ENCODE results near the gene CALML5.

Gene CALML5

GRCh38 chr10:5534051-5534821 is 34.9 kb upstream of the CALML5 start:
- in situ Hi-C loops (cut with MboI; ENCODE audit: low sequenced_read_pairs): no loop called here

GRCh38 chr10:5533098-5533731 is 33.8 kb upstream of the CALML5 start:
- in situ Hi-C loops (cut with MboI; ENCODE audit: low sequenced_read_pairs): no loop called here

DNA sequence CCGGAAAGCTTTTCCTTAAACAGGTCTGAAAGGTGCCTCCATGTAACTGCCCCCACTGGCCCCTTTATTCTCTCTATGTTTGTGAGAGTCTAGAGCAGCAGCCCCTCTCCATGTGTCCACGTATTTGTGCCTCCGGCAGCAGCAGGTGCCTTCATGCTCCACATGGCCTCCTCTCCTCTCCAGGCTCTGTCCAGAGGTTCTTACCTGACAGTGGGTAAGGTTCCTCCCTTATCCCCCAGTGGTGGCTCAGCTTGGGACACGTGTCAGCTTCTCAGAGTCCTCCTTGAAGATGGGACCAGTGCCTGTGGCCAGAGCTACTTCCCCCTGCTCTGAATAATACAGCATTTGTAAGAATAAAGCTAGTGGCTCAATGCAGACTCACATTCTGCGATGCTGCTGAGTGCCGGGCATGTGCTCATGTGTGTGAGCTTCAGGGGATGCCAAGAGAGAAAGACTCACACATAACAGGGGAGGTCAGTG is 33.3 kb upstream of the CALML5 start:
- in situ Hi-C loops (cut with MboI; ENCODE audit: low sequenced_read_pairs): no loop called here

DNA sequence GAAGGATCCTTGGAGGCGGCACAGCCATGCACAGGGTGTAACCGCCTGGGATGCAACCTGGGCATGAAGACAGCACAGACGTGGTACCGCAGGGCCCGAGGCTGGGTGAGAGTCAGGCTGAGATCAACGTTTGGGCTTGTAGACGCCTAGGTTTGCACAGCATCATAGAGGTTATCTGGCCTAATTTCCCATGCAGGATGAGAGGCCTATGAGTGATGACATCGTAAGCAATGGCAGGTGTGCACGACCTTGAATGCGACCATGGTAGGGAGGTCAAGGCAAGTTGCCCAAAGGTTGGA is 32.9 kb upstream of the CALML5 start:
- in situ Hi-C loops (cut with MboI; ENCODE audit: low sequenced_read_pairs): no loop called here

DNA sequence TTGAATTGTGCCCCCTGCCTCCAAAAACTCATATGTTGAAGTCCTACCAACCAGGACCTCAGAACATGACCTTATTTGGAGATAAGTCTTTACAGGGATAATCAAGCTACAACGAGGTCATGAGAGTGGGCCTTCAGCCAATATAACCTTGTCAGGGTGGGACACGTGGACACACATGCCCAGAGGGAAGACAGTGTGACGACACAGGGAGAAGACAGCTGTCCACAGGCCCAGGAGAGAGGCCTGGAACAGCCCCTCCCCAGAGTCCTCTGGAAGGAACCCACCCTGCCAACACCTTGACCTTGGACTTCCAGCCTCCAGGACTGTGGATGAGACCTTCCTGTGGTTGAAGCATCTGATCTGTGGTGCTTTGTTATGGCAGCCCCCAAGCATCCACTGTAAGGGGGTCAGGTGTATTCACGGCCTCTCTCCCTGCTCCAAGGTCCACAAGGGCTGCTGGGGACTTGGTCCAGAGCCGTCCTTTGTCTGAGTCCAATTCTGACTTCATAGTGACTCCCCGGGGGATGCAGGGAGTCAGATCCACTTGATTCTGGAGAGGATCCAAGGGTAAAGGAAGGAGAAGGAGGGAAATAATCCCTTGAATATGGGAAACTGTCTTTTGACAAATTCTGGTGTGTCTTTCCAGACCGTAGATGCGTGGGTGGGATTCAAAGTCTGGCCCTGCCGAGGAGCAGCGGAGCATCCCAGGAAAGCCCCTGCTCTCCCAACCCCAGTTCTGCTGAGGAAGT is 32.4 kb upstream of the CALML5 start:
- in situ Hi-C loops (cut with MboI; ENCODE audit: low sequenced_read_pairs): no loop called here

DNA sequence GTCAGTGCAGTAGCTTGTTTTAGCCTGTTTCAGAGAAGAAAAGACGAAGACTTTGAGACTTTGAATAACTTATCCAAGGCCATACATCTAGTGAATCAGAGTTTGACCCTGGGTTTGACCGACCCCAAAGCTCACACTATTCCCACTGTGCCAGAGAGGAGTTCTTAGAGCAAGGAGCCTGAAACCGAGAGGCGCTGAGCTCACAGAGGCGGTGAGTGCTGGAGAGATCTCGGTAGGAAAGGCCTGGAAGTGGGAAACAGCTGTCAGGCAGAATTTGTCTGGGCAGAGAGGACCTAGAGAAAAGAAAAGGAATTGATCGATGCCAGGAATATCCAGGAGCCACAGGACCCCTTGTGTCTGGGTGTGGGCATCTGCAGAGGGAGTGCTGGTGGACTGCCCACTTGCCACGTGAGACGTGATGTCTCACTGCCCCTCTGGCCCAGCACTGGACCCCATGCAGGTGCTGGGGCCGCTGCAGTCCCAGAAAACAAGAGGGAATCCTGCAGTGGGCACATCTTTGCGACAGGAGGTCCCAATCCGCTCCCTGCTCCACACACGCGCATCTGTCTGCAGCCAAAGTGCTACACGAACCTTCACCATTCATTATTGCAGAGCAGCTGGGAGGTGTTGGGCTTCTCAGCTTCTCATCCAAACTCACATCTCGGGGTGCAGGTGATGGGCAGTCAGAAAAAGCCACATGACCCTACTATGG is 31.6 kb upstream of the CALML5 start:
- in situ Hi-C loops (cut with MboI; ENCODE audit: low sequenced_read_pairs): no loop called here

DNA sequence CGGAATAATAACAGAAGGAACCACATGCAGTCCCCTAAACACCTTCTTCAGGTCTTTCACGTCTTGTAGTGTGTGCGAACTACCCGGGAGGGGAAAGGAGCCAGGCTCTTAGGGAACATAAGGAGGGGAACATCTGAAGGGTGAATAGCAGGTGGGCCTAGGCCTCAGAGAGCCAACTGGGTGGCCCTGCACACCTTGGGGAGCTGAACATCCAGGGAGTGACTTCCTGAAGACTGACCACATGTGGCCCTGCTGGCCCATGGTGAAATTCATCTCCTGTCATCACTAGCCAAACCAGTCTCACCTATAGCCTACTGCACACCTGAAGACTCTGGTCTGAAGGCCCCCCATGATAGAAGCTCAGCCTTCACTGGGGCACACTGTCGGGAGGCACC is 31.0 kb upstream of the CALML5 start:
- in situ Hi-C loops (cut with MboI; ENCODE audit: low sequenced_read_pairs): no loop called here

GRCh38 chr10:5529702-5530411 is 30.5 kb upstream of the CALML5 start:
- in situ Hi-C loops (cut with MboI; ENCODE audit: low sequenced_read_pairs): no loop called here

DNA sequence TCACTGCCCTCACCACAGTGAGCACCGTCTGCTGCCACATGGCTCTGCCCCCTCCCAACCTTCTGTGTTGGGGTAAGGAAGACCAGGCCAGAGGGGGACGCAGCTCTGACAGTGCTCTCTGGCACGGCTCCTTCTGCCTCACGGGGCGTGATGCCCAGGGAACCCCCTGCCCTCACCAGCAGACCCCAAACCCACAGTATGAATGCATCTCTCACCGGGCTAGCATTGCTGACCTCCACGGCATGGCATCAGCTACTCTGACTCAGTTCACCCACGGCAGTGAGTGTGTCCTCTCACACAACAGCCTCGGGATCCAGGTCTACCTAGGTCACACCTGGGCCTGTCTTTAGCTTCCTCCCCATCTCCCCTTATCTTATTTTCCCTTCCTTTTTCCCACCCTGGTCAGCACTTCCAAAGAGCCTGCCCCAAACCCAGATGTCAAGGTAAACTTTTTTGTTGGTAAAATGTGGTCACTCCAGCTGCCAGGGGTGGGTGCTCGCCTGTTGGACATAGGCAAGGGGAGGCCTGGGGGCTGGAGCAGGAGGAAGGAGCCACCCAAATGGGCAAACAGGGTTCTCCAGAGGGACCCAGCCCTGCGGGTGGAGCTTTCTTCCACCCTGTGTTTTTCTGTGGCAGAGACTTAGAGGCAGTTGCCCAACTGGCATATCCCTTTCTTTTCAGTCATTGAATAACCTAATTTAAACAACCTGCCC is 29.8 kb upstream of the CALML5 start:
- in situ Hi-C loops (cut with MboI; ENCODE audit: low sequenced_read_pairs): no loop called here

DNA sequence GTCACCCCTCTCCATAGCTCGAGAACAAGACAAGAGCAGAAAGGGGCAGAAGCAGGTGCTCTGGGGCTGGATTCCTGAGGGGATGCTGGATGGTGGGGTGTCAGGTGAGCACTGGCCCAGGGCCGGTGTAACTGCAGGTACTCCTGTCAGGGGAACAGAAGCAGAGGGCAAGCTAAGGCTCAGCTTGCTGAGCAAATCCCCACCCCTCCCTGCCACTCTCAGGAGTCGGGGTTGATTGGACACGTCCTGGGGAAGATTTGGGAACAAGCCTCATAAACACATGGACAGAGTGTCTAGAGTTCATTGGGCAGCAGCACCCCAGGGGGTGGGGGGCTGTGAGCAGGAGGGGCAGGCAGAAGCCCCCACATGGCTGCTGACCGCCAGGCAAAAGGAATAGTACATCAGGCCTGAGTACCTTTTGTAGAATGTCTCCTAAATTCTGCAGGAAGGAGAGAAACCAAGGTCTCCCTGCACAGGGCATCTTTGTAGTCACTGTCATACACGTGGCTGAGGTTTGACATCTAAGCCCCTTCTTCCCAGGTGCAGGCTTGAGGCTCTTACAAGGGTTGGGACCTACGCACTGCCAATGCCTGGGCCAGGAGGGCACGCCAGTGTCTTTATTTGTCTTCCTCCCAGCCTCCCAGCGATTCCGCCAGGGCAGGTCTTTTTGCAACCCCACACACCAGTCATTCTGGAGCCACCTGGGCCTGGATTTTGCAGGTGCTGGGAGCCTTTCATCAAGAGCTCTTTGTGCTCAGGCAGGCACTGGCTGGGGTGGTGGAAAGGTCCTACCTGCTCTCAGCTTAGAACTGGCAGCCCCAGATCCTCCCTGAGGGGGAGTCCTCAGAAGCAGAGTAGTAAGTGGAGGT is 28.2 kb upstream of the CALML5 start:
- in situ Hi-C loops (cut with MboI; ENCODE audit: low sequenced_read_pairs): no loop called here

DNA sequence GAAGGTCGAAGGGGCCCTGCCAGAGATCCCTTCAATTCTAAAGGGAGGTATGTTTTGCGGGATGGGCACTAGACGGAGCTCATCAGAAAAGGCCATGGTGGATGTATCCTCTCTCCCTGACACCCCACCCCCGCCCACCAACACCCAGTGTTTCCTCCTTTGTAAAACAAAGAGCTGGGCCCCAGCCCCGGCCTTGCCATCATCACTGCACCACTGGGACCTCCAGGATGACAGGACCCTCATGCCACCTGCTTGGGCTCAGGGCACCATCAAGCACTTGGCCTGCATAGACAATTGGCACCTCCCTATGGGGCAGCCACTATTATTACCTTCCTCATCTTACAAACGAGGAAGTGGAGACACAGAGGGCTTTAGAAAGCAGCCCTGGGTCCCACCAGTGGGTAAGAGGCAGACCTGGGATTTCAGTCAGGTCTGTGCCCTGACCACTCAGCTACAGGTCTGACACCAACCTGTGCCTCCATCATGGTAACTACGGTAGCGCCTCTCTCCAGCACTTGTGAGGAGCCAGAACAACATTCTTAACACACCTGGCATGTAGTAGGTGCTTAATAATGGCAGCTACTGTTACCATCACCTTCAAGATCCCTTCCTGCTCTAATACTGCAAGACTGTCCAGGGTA is 27.4 kb upstream of the CALML5 start:
- in situ Hi-C loops (cut with MboI; ENCODE audit: low sequenced_read_pairs): no loop called here

DNA sequence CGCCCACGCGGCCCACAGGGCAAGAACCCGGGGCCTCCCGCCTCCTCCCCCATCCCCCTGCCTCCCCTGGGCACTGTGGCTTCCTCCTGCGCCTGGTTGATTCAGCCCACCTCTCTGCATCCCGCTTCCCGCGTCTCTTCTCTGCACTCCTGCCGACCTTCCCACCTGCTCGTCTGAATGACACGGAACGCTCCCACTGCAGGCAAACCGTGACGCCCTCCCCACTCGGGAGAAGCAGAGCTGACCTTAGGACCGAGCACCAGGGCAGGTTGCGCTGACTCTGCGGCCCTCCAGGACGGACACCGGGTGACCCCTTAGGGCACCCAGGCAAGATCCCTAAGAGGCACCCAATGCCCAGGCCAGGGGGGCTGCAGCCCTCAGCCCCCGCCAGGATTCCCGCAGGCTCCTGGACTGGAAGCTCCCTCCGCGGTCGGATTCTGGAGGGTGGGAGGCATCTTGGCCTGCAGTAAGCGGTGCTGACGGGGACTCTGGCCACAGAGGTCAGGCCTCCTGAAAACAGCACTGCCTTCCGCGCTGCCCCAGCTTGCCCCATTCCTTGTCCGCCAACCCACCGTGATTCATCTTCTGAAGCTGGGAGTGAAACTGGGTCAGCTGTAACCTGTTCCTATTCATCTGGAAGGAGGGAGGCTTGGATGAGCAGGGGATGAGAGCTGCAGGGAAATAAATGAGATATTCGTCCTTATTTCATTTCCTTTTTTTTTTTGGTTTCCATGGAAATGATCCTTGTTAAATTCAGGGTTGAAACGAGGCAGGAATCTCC is 26.4 kb upstream of the CALML5 start:
- in situ Hi-C loops (cut with MboI; ENCODE audit: low sequenced_read_pairs): no loop called here

- in situ Hi-C loops (cut with MboI; ENCODE audit: low sequenced_read_pairs): no loop called here
Observed at GRCh38 chr10:5524641-5525560, 25.5 kb upstream of the CALML5 start, which contains the start of gene CALML3. TSS of gene CALML3 (plus strand) at chr10:5524961. CDS start at chr10:5525086, 125 bp downstream.

GRCh38 chr10:5523796-5524574 is 24.6 kb upstream of the CALML5 start:
- in situ Hi-C loops (cut with MboI; ENCODE audit: low sequenced_read_pairs): no loop called here

DNA sequence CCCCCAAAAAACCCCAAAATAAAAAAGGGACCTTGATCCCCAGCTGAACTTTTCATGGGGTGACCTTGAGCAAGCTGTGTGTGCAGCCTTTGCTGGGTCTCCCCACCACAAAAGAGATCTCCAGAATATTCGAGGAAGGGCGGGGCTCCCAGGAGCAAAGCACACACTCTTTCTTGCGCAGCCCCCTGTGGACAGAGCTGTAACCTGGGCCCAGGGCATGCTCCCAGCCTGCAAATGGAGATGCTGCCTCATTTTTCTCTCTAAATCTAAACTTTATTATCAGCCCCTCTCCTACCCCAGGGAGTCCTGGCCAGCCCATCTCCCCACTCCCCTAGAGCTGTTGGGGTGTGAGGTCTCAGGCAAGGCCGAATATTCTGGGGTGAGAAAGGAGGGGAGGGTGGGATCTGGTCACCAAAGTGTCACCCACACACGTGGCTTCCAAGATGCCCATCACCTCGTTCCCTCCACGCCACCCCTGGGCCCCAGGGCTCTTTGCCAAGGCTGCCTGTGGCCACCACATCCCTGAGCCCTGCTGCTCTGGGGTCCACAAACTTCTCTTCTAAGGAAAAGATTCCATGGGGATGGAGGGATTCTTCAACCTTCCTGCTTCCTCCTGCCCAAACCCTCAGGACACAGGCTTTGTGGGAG is 23.7 kb upstream of the CALML5 start:
- in situ Hi-C loops (cut with MboI; ENCODE audit: low sequenced_read_pairs): no loop called here
